Measurements from ENCODE around the gene HAUS3. TPM values are rescaled to one million over a fixed set of nuclear protein-coding genes. Genes with fewer than 3 reads are reported as not detected.

Gene HAUS3
- total and polyA plus RNA-seq, 2 of the 8 experiments (the other 6 are each of a cell fraction or from before 2014, with no cell fraction given) = 3.2 to 14.8 TPM

GRCh38 chr4:2236944-2237666, 4.8 kb downstream of the HAUS3 start:
- no peak overlapping the region for H3K23ac ChIP-seq (ENCODE audit: insufficient read length)
- no peak overlapping the region for H3K4me2 ChIP-seq (ENCODE audit: insufficient read depth in 1 of 2, low read depth in 2 of 2, low read length in 2 of 2)
- 84% methylated on average over 3 of the region's 3 CpGs; no CpG with 5 or more reads in 1 of the 2 experiments for WGBS, 2 experiments (ENCODE audit: extremely low coverage in 1 of 2, insufficient coverage in 1 of 2, insufficient read length in 1 of 2, insufficient replicate concordance in 2 of 2, low coverage in 1 of 2, low lambda C conversion rate in 2 of 2, missing lambda C conversion rate in 1 of 2)
- H3K56ac ChIP-seq (replicated peaks; ENCODE audit: insufficient read length, low read depth, low read length) = no peak overlapping the region
- FAIRE-seq (no peak), DNase-seq (ENCODE audit: low read depth in 1 of 2, low spot score in 2 of 2) (no peak)
- no peak overlapping the region for H2BK120ac ChIP-seq (replicated peaks; ENCODE audit: low read depth, low read length)
- no peaks in the 10 kb centered on the region for H3K23me2 ChIP-seq (ENCODE audit: low read depth, low read length)
- H4K8ac ChIP-seq (ENCODE audit: extremely low read depth, insufficient read depth, low read length) = no peak overlapping the region
- peaks cover 0 to 42% of the 10 kb centered on the region in 2 experiments; a peak in 3 of 4 replicates for H3K79me2 ChIP-seq (ENCODE audit: control insufficient read depth in 1 of 2, insufficient read depth in 2 of 2, low read length in 2 of 2)
- no peak overlapping the region for H3K14ac ChIP-seq (ENCODE audit: insufficient read length)
- no peak overlapping the region for H2AK5ac ChIP-seq (ENCODE audit: low read depth, low read length)
- H3K9me3 ChIP-seq (ENCODE audit: insufficient read depth in 2 of 2, low read depth in 1 of 2, low read length in 1 of 2) = no peaks in the 10 kb centered on the region
- H2BK5ac ChIP-seq (ENCODE audit: low read depth, low read length) = no peak overlapping the region
- no peak overlapping the region for H2BK12ac ChIP-seq (ENCODE audit: low read depth, low read length)
- H4K20me1 ChIP-seq (replicated peaks in 1 of 2; ENCODE audit: control insufficient read depth in 1 of 2, insufficient read depth in 2 of 2, low read length in 2 of 2) = peaks cover 0 to 8% of the 10 kb centered on the region in 2 experiments
- H3K4ac ChIP-seq (replicated peaks; ENCODE audit: insufficient read length, low read depth, low read length) = no peak overlapping the region
- H3K27ac ChIP-seq (ENCODE audit: low read depth, low read length) = no peak overlapping the region
- H3K4me3 ChIP-seq (ENCODE audit: extremely low read depth in 1 of 4, insufficient read depth in 2 of 4, low read depth in 3 of 4, low read length in 4 of 4) = no peak overlapping the region
- H2BK15ac ChIP-seq (ENCODE audit: low read length) = no peak overlapping the region
- H3K79me1 ChIP-seq (ENCODE audit: low read depth, low read length) = no peaks in the 10 kb centered on the region; the same call in 1 of the 2 replicates
- no peak overlapping the region for H3K18ac ChIP-seq (ENCODE audit: extremely low read depth, low read length)
- H3K9ac ChIP-seq (replicated peaks in 1 of 4; ENCODE audit: extremely low read depth in 1 of 4, low read depth in 3 of 4, low read length in 3 of 4) = no peak overlapping the region
- H2BK20ac ChIP-seq (ENCODE audit: low read length) = no peak overlapping the region
- no peaks in the 10 kb centered on the region for H3K27me3 ChIP-seq (replicated peaks in 1 of 4; ENCODE audit: control insufficient read depth in 3 of 4, extremely low read depth in 1 of 4, insufficient read depth in 3 of 4, low read length in 3 of 4)
- CTCF ChIA-PET (ENCODE audit: partially characterized antibody) = interaction anchor here (0.6 to 3.6 kb wide), 4 partner anchors 10 to 117 kb away, joined by 3 to 13 read pairs (median 4); no protein-coding TSS in a partner anchor
- H3K36me3 ChIP-seq (ENCODE audit: control insufficient read depth in 2 of 4, insufficient read depth in 4 of 4, low read length in 3 of 4) = peaks cover 0 to 19% (median 4%) of the 10 kb centered on the region in 4 experiments; a peak in 3 of 8 replicates
- peaks cover 0 to 2% (median 0%) of the 10 kb centered on the region in 4 experiments; a peak in 1 of 7 replicates for H3K4me1 ChIP-seq (replicated peaks in 1 of 4; ENCODE audit: control insufficient read depth in 3 of 4, insufficient read depth in 4 of 4, low read length in 3 of 4)
- no peak overlapping the region for H2AFZ ChIP-seq (ENCODE audit: low read length)
- no peak overlapping the region for H4K91ac ChIP-seq (replicated peaks; ENCODE audit: insufficient read length, low read length)
- no peak overlapping the region for H4K5ac ChIP-seq (ENCODE audit: insufficient read length, low read depth, low read length)
- POLR2A ChIA-PET (ENCODE audit: partially characterized antibody) = no interaction called here
- TF ChIP-seq KDM1A (IDR thresholded peaks at IDR 0.05; ENCODE audit: borderline replicate concordance, low read length) = no peak
- no peak for TF ChIP-seq NANOG (IDR thresholded peaks at IDR 0.05; ENCODE audit: insufficient read depth, low read depth, low read length, poor library complexity, severe bottlenecking)
- no peak for TF ChIP-seq BRCA1 (IDR thresholded peaks at IDR 0.05; ENCODE audit: low read depth, low read length)
- TF ChIP-seq ATF2 (IDR thresholded peaks at IDR 0.05; ENCODE audit: low read length) = no peak
- TF ChIP-seq GTF2F1 (IDR thresholded peaks at IDR 0.05; ENCODE audit: borderline replicate concordance, low read depth, low read length) = no peak
- TF ChIP-seq EGR1 (IDR thresholded peaks at IDR 0.05; ENCODE audit: borderline replicate concordance, low read depth, low read length) = no peak
- no peak for TF ChIP-seq ATF3 (IDR thresholded peaks at IDR 0.05; ENCODE audit: insufficient read depth, low read depth, low read length)
- no peak for TF ChIP-seq RBBP5 (IDR thresholded peaks at IDR 0.05; ENCODE audit: borderline replicate concordance, low read depth, low read length)
- no peak for TF ChIP-seq CEBPB (IDR thresholded peaks at IDR 0.05; ENCODE audit: low read depth, low read length)
- no peak for TF ChIP-seq EZH2 (IDR thresholded peaks at IDR 0.05; ENCODE audit: low read depth, low read length, severe bottlenecking)
